ENCODE results near the gene USP31. TPM values are rescaled to one million over a fixed set of nuclear protein-coding genes. Genes with fewer than 3 reads are reported as not detected.

USP31 gene
- total and polyA plus RNA-seq, 7 donors, result 7.7 to 21.5 (median 16.4) TPM

GRCh38 chr16:23121024-23121423 lies 28.2 kb downstream of the USP31 start:
- intact Hi-C loops (cut with DNase I), result no loop called here
- 83 to 87% (median 83%) methylated on average over 3 of the region's 3 CpGs for WGBS, 3 donors
- Histone ChIP-seq H3K4me3 (no peak overlapping the region), H3K27ac (no peak overlapping the region), H3K4me1 (peaks cover 49% of the 10 kb centered on the region), H3K9me3 (no peaks in the 10 kb centered on the region), H3K36me3 (ENCODE audit: insufficient read depth in 1 of 2, low read depth in 1 of 2) (no peaks in the 10 kb centered on the region), H3K27me3 (ENCODE audit: insufficient read depth in 3 of 3, low read length in 2 of 3) (no peaks in the 10 kb centered on the region)
- DNase-seq, result no peak
- TF ChIP-seq CTCF (IDR thresholded peaks at IDR 0.05), result no peak
- ATAC-seq, result no peak

DNA sequence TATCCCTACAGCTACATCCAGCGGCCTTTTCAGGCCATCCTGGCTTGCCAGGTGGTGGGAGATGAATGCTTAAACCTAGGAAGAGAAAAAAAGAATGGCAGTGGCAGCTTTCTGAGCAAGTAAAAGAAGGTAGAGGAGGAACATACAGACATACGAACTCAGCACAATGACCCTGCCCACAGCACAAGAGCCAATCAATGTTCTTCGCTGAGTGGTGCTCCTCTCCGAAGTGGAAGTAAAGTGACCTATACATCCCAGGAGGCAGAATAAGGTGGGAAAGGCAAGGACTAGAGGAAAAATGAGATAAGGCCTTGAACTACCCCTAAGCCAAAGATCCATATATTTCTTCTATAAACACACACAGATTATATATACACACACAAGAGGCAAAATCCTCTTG lies 28.7 kb downstream of the USP31 start:
- Histone ChIP-seq H3K4me1 (peaks cover 45% of the 10 kb centered on the region), H3K36me3 (ENCODE audit: insufficient read depth in 1 of 2, low read depth in 1 of 2) (no peaks in the 10 kb centered on the region), H3K4me3 (no peak overlapping the region), H3K27ac (no peak overlapping the region), H3K9me3 (no peaks in the 10 kb centered on the region), H3K27me3 (ENCODE audit: insufficient read depth in 3 of 3, low read length in 2 of 3) (no peaks in the 10 kb centered on the region)
- DNase-seq (no peak), ATAC-seq (no peak)
- TF ChIP-seq CTCF (IDR thresholded peaks at IDR 0.05), result no peak
- WGBS, 3 donors, result 87 to 94% (median 90%) methylated on average over 4 of the region's 4 CpGs
- intact Hi-C loops (cut with DNase I), result no loop called here

GRCh38 chr16:23119570-23119969 lies 29.7 kb downstream of the USP31 start:
- DNase-seq, result no peak
- intact Hi-C loops (cut with DNase I), result no loop called here
- no peaks in the 10 kb centered on the region for H3K9me3 ChIP-seq
- H3K27me3 ChIP-seq (ENCODE audit: insufficient read depth in 3 of 3, low read length in 2 of 3), result no peaks in the 10 kb centered on the region
- no peak overlapping the region for H3K27ac ChIP-seq
- H3K36me3 ChIP-seq (ENCODE audit: insufficient read depth in 1 of 2, low read depth in 1 of 2), result no peaks in the 10 kb centered on the region
- no peak for ATAC-seq
- no peak for TF ChIP-seq CTCF (IDR thresholded peaks at IDR 0.05)
- H3K4me3 ChIP-seq, result no peak overlapping the region
- 16 to 23% (median 16%) methylated on average over 2 of the region's 2 CpGs for whole genome bisulfite sequencing, 3 donors
- peaks cover 43% of the 10 kb centered on the region for H3K4me1 ChIP-seq

GRCh38 chr16:23114131-23114904 lies 34.9 kb downstream of the USP31 start:
- DNase-seq (no peak), ATAC-seq (peak in 1 of 4 donors; percentile 28)
- peaks cover 29% of the 10 kb centered on the region for H3K4me1 ChIP-seq
- no peak overlapping the region for H3K4me3 ChIP-seq
- WGBS, 3 donors, result 51 to 67% (median 63%) methylated on average over 7 of the region's 7 CpGs
- intact Hi-C loops (cut with DNase I), result no loop called here
- H3K9me3 ChIP-seq, result no peaks in the 10 kb centered on the region
- no peak for TF ChIP-seq CTCF (IDR thresholded peaks at IDR 0.05)
- no peaks in the 10 kb centered on the region for H3K27me3 ChIP-seq (ENCODE audit: insufficient read depth in 3 of 3, low read length in 2 of 3)
- H3K36me3 ChIP-seq (ENCODE audit: insufficient read depth in 1 of 2, low read depth in 1 of 2), result no peaks in the 10 kb centered on the region
- H3K27ac ChIP-seq, result no peak overlapping the region

GRCh38 chr16:23113185-23113584 lies 36.1 kb downstream of the USP31 start:
- no peak overlapping the region for H3K4me3 ChIP-seq
- TF ChIP-seq CTCF (IDR thresholded peaks at IDR 0.05), result no peak
- DNase-seq (no peak), ATAC-seq (peak; percentile 74 to 88 (median 85))
- H3K27ac ChIP-seq, result no peak overlapping the region
- H3K36me3 ChIP-seq (ENCODE audit: insufficient read depth in 1 of 2, low read depth in 1 of 2), result no peaks in the 10 kb centered on the region
- 30 to 52% (median 31%) methylated on average over 5 of the region's 5 CpGs for WGBS, 3 donors
- intact Hi-C loops (cut with DNase I), result no loop called here
- no peaks in the 10 kb centered on the region for H3K9me3 ChIP-seq
- no peaks in the 10 kb centered on the region for H3K27me3 ChIP-seq (ENCODE audit: insufficient read depth in 3 of 3, low read length in 2 of 3)
- peaks cover 23% of the 10 kb centered on the region for H3K4me1 ChIP-seq
